Measurements from ENCODE around the gene LAMA3. TPM values are rescaled to one million over a fixed set of nuclear protein-coding genes. Genes with fewer than 3 reads are reported as not detected.

The LAMA3 gene
- total and polyA plus RNA-seq, 2 experiments from 2014 or later, result 3.9 to 4.9 TPM

DNA sequence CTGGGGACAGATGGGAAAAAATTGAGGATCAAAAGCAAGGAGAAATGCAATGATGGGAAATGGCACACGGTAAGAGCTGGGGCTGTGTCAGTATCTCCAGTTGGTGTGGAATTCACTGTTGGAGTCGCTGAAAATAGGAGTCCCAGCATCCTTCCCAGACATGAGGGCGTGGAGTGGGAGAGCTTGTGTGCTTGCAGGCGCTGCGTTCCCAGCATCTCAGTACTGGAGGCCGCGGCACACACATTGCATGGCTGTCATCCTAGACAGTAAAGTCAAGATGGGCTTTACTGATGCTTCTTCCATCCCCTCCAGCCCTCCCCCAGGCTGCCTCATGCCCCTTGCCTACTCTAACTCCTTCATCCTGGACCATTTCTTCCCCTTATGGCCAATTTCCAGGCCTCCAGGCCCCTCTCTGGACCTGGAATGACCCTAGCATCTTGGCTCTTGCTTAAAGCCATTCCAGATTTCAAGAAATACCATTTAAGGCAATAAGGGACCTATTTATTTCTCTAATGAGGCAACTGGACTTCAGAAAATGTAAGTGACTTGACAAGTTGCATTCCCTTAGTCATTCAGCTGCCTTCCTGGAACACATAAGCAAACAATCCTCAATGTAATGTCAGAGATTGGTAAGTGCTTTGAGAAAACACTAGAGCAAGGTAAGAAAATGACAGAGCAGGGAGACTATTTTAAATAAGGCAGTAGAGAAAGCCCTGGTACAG is 254.8 kb downstream of the LAMA3 start (continued):
- no peak for TF ChIP-seq NANOG (IDR thresholded peaks at IDR 0.05; ENCODE audit: borderline replicate concordance)
- TF ChIP-seq ZNF331 (CRISPR knock-in tag; IDR thresholded peaks at IDR 0.05; ENCODE audit: low read depth), result no peak

GRCh38 chr18:23945416-23946079 is 256.3 kb downstream of the LAMA3 start:
- Mint-ChIP-seq H3K4me3 (no peak overlapping the region), H3K36me3 (ENCODE audit: low read depth) (no peaks in the 10 kb centered on the region), H3K27ac (no peak overlapping the region), H3K27me3 (ENCODE audit: insufficient read depth, low read depth, poor library complexity) (peaks cover 2% of the 10 kb centered on the region), H3K9me3 (no peaks in the 10 kb centered on the region), H3K4me1 (peaks cover 19% of the 10 kb centered on the region)
- Histone ChIP-seq H3K27me3 (ENCODE audit: insufficient read depth) (no peaks in the 10 kb centered on the region), H4K20me1 (replicated peaks; ENCODE audit: insufficient read depth) (no peaks in the 10 kb centered on the region), H3K4me2 (no peak overlapping the region), H3K4me1 (ENCODE audit: insufficient read depth) (peaks cover 22% of the 10 kb centered on the region), H3K79me2 (replicated peaks; ENCODE audit: insufficient read depth) (no peaks in the 10 kb centered on the region), H2AFZ (no peak overlapping the region), H3K9me2 (ENCODE audit: insufficient read depth) (no peaks in the 10 kb centered on the region), H3F3A (replicated peaks; ENCODE audit: low read depth) (peaks cover 14% of the 10 kb centered on the region; the same call in 1 of the 2 replicates), H3K27ac (ENCODE audit: low read depth) (no peak overlapping the region), H3K36me3 (ENCODE audit: insufficient read depth) (no peaks in the 10 kb centered on the region), H3K4me3 (no peak overlapping the region)
- no peak for DNase-seq (ENCODE audit: low spot score)
- TF ChIP-seq, protein P1, sequence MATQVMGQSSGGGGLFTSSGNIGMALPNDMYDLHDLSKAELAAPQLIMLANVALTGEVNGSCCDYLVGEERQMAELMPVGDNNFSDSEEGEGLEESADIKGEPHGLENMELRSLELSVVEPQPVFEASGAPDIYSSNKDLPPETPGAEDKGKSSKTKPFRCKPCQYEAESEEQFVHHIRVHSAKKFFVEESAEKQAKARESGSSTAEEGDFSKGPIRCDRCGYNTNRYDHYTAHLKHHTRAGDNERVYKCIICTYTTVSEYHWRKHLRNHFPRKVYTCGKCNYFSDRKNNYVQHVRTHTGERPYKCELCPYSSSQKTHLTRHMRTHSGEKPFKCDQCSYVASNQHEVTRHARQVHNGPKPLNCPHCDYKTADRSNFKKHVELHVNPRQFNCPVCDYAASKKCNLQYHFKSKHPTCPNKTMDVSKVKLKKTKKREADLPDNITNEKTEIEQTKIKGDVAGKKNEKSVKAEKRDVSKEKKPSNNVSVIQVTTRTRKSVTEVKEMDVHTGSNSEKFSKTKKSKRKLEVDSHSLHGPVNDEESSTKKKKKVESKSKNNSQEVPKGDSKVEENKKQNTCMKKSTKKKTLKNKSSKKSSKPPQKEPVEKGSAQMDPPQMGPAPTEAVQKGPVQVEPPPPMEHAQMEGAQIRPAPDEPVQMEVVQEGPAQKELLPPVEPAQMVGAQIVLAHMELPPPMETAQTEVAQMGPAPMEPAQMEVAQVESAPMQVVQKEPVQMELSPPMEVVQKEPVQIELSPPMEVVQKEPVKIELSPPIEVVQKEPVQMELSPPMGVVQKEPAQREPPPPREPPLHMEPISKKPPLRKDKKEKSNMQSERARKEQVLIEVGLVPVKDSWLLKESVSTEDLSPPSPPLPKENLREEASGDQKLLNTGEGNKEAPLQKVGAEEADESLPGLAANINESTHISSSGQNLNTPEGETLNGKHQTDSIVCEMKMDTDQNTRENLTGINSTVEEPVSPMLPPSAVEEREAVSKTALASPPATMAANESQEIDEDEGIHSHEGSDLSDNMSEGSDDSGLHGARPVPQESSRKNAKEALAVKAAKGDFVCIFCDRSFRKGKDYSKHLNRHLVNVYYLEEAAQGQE (IDR thresholded peaks at IDR 0.05; ENCODE audit: unreplicated experiment), result no peak
- no peak for TF ChIP-seq EZH2 (IDR thresholded peaks at IDR 0.05; ENCODE audit: low read depth, unreplicated experiment)
- TF ChIP-seq NANOG (IDR thresholded peaks at IDR 0.05; ENCODE audit: borderline replicate concordance), result no peak
- no peak for ATAC-seq

GRCh38 chr18:23949863-23950262 is 260.6 kb downstream of the LAMA3 start:
- H3K27ac Mint-ChIP-seq, result no peak overlapping the region
- H3K27me3 ChIP-seq (ENCODE audit: insufficient read depth), result no peaks in the 10 kb centered on the region
- DNase-seq (ENCODE audit: low spot score) (peak; percentile 87), ATAC-seq (peak; percentile 58)
- TF ChIP-seq NANOG (IDR thresholded peaks at IDR 0.05; ENCODE audit: borderline replicate concordance), result peak; percentile 92
- TF ChIP-seq CREB1 (CRISPR knock-in tag; IDR thresholded peaks at IDR 0.05; ENCODE audit: low read depth), result no peak
- TF ChIP-seq ETS1 (IDR thresholded peaks at IDR 0.05), result peak; percentile 73
- TF ChIP-seq POLR2AphosphoS5 (IDR thresholded peaks at IDR 0.05; ENCODE audit: low read depth), result 0 out of 2 replicates have a peak, but pooled peaks have one; percentile 45
- H4K20me1 ChIP-seq (replicated peaks; ENCODE audit: insufficient read depth), result no peaks in the 10 kb centered on the region
- no peak overlapping the region for H2AFZ ChIP-seq
- no peaks in the 10 kb centered on the region for H3K36me3 ChIP-seq (ENCODE audit: insufficient read depth)
- H3K9me3 Mint-ChIP-seq, result no peaks in the 10 kb centered on the region
- H3K4me1 ChIP-seq (ENCODE audit: insufficient read depth), result peaks cover 30% of the 10 kb centered on the region
- no peaks in the 10 kb centered on the region for H3K79me2 ChIP-seq (replicated peaks; ENCODE audit: insufficient read depth)
- H3F3A ChIP-seq (replicated peaks; ENCODE audit: low read depth), result peaks cover 22% of the 10 kb centered on the region; the same call in 1 of the 2 replicates
- no peaks in the 10 kb centered on the region for H3K36me3 Mint-ChIP-seq (ENCODE audit: low read depth)
- H3K4me3 Mint-ChIP-seq, result no peak overlapping the region
- peak overlapping the region; percentile 24 for H3K4me2 ChIP-seq
- H3K27me3 Mint-ChIP-seq (ENCODE audit: insufficient read depth, low read depth, poor library complexity), result peaks cover 2% of the 10 kb centered on the region
- H3K9me2 ChIP-seq (ENCODE audit: insufficient read depth), result no peaks in the 10 kb centered on the region; the same call in 1 of the 2 replicates
- H3K4me3 ChIP-seq, result peak overlapping the region; percentile 5; the same call in 1 of the 2 replicates
- H3K4me1 Mint-ChIP-seq, result peaks cover 32% of the 10 kb centered on the region
- peak overlapping the region; percentile 95 for H3K27ac ChIP-seq (ENCODE audit: low read depth)
